NCI-H1105 treated with DMSO at 0.1 percent for 48 hours (cell line): Measurements from ENCODE around the gene STAT2.
"Not testable (repeated sequence)": the region's sequence is repeated elsewhere in the genome, so short reads cannot be mapped to it uniquely, and the experiment has no call there.

ENCODE experiments used
- DNase-seq: peaks from one replicate; lab custom pipeline; 2025; lab: John Stamatoyannopoulos, UW

STAT2 gene

GRCh38 chr12:56362130-56363059 lies 2.5 kb upstream of the STAT2 start, which contains the start of gene APOF:
Gene APOF (minus strand): TSS chr12:56362857. CDS start chr12:56362745, 112 bp downstream.
- DNase-seq: no peak

- DNase-seq: no peak
Observed at GRCh38 chr12:56361487-56362129, 1.7 kb upstream of the STAT2 start.

- no peak for DNase-seq
Observed at GRCh38 chr12:56358836-56359532, 923 bp downstream of the STAT2 start.

GRCh38 chr12:56351325-56351724 lies 8.6 kb downstream of the STAT2 start:
- DNase-seq: no peak

- DNase-seq: no peak
Observed at GRCh38 chr12:56350662-56351061, 9.2 kb downstream of the STAT2 start.

GRCh38 chr12:56348776-56349175 lies 11.1 kb downstream of the STAT2 start:
- DNase-seq: no peak

GRCh38 chr12:56347255-56347654 lies 12.7 kb downstream of the STAT2 start:
- not testable (repeated sequence) for DNase-seq

GRCh38 chr12:56346675-56347074 lies 13.2 kb downstream of the STAT2 start:
- DNase-seq: no peak

GRCh38 chr12:56342290-56342689 lies 17.6 kb downstream of the STAT2 start:
- DNase-seq: not testable (repeated sequence)

- DNase-seq: no peak
Observed at GRCh38 chr12:56341616-56342015, 18.3 kb downstream of the STAT2 start.

GRCh38 chr12:56339158-56339422 lies 20.8 kb downstream of the STAT2 start:
- DNase-seq: no peak

GRCh38 chr12:56338308-56339157 lies 21.4 kb downstream of the STAT2 start, which contains the start of gene IL23A:
Gene IL23A (plus strand): TSS chr12:56338884. CDS start chr12:56339045, 161 bp downstream.
- no peak for DNase-seq

- no peak for DNase-seq
Observed at GRCh38 chr12:56337753-56338251, 22.1 kb downstream of the STAT2 start.

- no peak for DNase-seq
Observed at GRCh38 chr12:56336361-56337167, 23.3 kb downstream of the STAT2 start.

GRCh38 chr12:56335527-56335926 lies 24.4 kb downstream of the STAT2 start:
- DNase-seq: not testable (repeated sequence)

- no peak for DNase-seq
Observed at GRCh38 chr12:56334490-56334793, 25.5 kb downstream of the STAT2 start.

GRCh38 chr12:56333679-56334489 lies 26.0 kb downstream of the STAT2 start, which contains the start of gene PAN2:
Gene PAN2 (minus strand): TSS chr12:56334000. CDS start chr12:56333094, 906 bp downstream.
- DNase-seq: peak; percentile 89

GRCh38 chr12:56333197-56333678 lies 26.7 kb downstream of the STAT2 start:
- no peak for DNase-seq

- no peak for DNase-seq
Observed at GRCh38 chr12:56332512-56333196, 27.3 kb downstream of the STAT2 start.
